Measurements from ENCODE around the gene IWS1.
"Not testable (repeated sequence)": the region's sequence is repeated elsewhere in the genome, so short reads cannot be mapped to it uniquely, and the experiment has no call there.

Gene IWS1

DNA sequence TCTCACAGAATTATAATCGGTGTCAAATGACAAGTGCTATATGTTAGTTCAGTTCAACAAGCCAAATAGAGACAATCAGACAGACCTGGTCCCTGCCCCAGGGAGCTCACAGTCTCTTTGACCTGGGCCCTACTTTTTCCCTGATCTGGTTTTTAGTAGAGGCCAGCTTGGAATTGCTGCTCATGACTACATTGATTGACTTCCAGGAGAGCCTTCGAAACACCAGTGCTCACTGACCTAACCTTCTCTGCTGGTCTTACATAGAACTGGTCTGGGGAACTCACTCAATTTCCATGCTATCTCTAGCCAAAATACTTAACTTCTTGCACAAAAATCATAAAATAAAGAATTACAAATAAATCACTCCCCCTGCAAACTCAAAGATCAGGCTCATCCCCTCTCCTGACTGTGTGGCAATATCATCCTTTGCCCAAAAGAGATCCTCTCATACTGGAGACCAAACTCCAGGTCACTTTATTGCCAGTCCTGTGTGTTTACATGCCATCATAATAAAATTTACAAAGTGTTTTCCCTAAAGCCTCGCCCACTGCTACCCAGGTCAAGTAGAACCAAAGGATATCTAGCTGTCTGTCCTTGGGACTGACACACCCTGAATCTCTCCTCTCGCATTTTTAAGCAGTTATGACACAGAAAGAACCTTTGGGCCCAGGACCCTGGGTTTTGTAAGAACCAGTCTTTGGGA is 54.9 kb downstream of the IWS1 start:
- ATAC-seq: no peak
- peaks cover 9% of the 10 kb centered on the region for H3K9me3 Mint-ChIP-seq
- no peaks in the 10 kb centered on the region for H3K4me1 Mint-ChIP-seq
- H3K27ac Mint-ChIP-seq: no peak overlapping the region
- H3K4me3 Mint-ChIP-seq: no peak overlapping the region
- no peaks in the 10 kb centered on the region for H3K27me3 Mint-ChIP-seq
- peaks cover 56% of the 10 kb centered on the region for H3K36me3 Mint-ChIP-seq

GRCh38 chr2:127469974-127470373 is 56.3 kb downstream of the IWS1 start:
- Mint-ChIP-seq H3K27me3 (no peaks in the 10 kb centered on the region), H3K4me3 (no peak overlapping the region), H3K9me3 (peaks cover 3% of the 10 kb centered on the region), H3K36me3 (peaks cover 54% of the 10 kb centered on the region), H3K4me1 (no peaks in the 10 kb centered on the region), H3K27ac (no peak overlapping the region)
- no peak for ATAC-seq

DNA sequence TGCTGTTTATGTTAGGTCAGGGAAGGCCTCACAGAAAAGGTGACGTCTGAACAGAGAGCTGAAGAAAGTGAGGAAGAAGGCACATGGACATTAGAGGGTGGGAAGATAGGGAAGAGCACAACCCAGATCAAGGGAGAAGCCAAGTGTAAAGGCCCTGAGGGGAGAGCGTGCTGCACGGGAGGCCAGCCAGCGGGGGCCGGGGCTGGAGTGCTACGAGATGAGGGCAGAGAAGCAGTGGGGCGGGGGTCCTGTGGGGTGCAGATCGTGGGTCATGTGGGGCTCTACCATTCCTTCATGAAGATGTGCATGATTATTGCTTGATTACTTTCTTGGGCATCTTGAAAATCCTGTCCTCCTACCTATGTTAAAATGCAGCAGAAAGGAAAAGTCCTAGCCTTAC is 57.2 kb downstream of the IWS1 start:
- peaks cover 48% of the 10 kb centered on the region for H3K36me3 Mint-ChIP-seq

DNA sequence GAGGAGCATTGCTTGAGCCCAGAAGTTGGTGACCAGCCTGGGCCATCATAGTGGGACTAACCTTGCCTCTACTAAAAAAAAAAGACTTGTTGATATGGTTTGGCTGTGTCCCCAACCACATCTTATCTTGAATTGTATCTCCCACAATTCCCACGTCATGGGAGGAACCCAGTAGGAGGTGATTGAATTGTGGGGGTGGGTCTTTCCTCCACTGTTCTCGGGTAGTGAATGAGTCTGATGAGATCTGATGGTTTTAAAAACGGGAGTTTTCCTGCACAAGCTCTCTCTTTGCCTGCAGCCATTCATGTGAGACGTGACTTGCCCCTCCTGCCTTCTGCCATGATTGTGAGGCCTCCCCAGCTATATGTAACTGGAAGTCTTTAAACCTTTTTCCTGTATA is 61.0 kb downstream of the IWS1 start:
- H3K27me3 Mint-ChIP-seq: no peaks in the 10 kb centered on the region
- no peaks in the 10 kb centered on the region for H3K9me3 Mint-ChIP-seq
- H3K36me3 Mint-ChIP-seq: peaks cover 59% of the 10 kb centered on the region
- no peak overlapping the region for H3K4me3 Mint-ChIP-seq
- no peak overlapping the region for H3K27ac Mint-ChIP-seq
- no peaks in the 10 kb centered on the region for H3K4me1 Mint-ChIP-seq
- no peak for ATAC-seq

More for the DNA sequence above, 57.2 kb downstream of the IWS1 start:
- Mint-ChIP-seq H3K4me1 (no peaks in the 10 kb centered on the region), H3K4me3 (no peak overlapping the region), H3K27ac (no peak overlapping the region), H3K27me3 (no peaks in the 10 kb centered on the region), H3K9me3 (no peaks in the 10 kb centered on the region)
- ATAC-seq: no peak

DNA sequence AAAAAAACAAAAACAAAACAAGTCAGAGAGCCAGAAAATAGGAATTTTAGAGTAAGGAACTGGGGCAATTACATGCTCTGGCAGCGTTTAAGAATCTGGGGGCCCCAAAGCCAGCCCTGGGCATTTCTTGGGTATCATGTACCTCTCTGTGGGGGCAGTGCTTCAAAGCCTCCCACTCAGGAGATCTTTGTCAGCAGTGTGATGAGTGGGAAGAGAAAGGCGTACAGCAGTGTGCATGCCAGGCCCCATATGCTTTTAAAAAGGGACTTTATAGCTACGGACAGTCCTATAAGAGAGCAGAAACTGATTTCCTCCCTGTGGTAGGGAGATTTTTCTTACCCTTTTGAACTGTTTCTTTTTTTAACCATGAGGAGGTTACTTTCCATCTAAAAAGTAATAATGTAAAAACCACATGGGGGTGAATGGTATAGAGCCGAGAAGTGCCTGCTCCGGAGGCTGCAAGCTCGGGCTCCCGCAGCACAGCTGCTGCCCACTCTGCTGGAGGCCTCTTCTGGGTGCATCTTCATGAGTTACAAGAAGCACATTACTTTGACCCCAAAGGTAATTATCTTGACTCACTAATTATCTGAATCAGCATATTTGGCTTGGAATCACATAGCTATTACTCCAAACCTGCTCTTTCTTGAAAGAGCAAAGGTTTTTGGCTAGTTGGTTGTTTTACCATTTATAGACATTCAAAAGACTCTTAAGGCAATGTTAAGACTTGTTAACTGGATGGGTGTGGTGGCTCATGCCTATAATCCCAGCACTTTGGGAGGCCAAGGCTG is 61.6 kb downstream of the IWS1 start:
- no peak overlapping the region for H3K27ac Mint-ChIP-seq
- no peak overlapping the region for H3K4me3 Mint-ChIP-seq
- no peak for ATAC-seq
- no peaks in the 10 kb centered on the region for H3K4me1 Mint-ChIP-seq
- H3K36me3 Mint-ChIP-seq: peaks cover 53% of the 10 kb centered on the region
- no peaks in the 10 kb centered on the region for H3K9me3 Mint-ChIP-seq
- no peaks in the 10 kb centered on the region for H3K27me3 Mint-ChIP-seq

GRCh38 chr2:127463155-127463991 is 62.9 kb downstream of the IWS1 start:
- Mint-ChIP-seq H3K27ac (no peak overlapping the region), H3K36me3 (peaks cover 45% of the 10 kb centered on the region), H3K27me3 (no peaks in the 10 kb centered on the region)

DNA sequence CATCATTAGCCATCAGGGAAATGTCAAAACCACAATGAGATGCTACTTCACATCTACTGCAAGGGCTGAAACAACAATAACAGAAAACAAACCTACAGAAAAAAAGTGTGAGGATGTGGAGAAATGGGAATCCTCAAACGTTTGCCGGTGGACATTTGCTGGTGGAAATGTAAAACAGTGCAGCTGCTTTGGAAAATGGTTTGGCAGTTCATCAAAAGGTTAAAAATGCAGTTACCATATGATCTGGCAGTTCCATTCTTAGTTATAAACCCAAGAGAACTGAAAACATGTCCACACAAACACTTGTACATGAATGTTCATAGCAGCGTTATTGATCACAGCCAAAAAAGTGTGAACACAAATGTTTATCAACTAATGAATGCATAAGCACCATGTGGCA is 63.8 kb downstream of the IWS1 start:
- H3K36me3 Mint-ChIP-seq: peaks cover 46% of the 10 kb centered on the region
- no peak overlapping the region for H3K4me3 Mint-ChIP-seq
- H3K4me1 Mint-ChIP-seq: peaks cover 10% of the 10 kb centered on the region
- H3K27ac Mint-ChIP-seq: no peak overlapping the region
- H3K9me3 Mint-ChIP-seq: no peaks in the 10 kb centered on the region
- ATAC-seq: no peak
- no peaks in the 10 kb centered on the region for H3K27me3 Mint-ChIP-seq

More at GRCh38 chr2:127463155-127463991, 62.9 kb downstream of the IWS1 start:
- H3K4me1 Mint-ChIP-seq: peaks cover 1% of the 10 kb centered on the region
- no peaks in the 10 kb centered on the region for H3K9me3 Mint-ChIP-seq
- no peak overlapping the region for H3K4me3 Mint-ChIP-seq
- no peak for ATAC-seq

- no peak for ATAC-seq
- H3K9me3 Mint-ChIP-seq: no peaks in the 10 kb centered on the region
- no peak overlapping the region for H3K27ac Mint-ChIP-seq
- no peaks in the 10 kb centered on the region for H3K27me3 Mint-ChIP-seq
- H3K4me1 Mint-ChIP-seq: peaks cover 13% of the 10 kb centered on the region
- H3K36me3 Mint-ChIP-seq: peaks cover 46% of the 10 kb centered on the region
- H3K4me3 Mint-ChIP-seq: no peak overlapping the region
Observed at GRCh38 chr2:127456960-127457359, 69.3 kb downstream of the IWS1 start.

DNA sequence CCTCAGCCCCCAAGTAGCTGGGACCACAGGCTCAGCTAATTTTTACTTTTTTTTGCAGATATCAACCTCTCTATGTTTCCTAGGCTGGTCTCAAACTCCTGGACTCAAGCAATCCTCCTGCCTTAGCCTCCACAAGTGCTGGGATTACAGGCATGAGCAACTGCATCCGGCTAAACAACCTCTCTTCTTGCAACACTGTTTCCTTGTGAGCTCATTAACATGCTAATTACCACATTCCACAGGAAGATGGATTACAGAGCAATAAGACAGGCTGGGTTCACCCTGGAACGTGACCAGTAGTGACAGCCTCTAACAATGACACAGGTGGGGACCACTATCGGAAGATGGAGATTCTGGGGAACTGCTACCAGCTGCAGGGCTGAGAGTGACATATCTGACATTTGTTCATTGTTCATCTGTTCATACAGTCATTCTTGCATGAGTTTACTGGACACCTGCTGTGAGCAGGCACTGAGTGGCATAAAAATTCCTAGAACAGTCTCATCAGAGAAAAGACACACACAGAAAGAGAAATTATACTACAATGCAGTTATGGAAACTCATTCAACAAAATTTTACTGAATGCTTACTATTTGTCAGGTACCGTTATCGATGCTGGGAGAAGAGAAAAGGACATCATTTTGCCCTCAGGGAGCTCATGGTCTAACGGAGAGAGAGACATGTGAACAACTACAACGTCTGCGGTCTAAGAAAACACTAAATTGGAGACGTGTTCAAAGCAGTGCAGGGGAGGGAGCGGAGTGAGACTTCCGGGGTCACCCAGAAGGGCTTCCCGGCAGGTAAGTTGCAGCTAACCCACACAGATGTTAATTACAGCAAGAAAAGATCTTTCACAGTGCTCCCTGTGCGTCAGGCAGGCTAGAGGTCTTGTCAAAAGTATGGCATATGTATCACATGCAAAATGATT is 70.5 kb downstream of the IWS1 start:
- Mint-ChIP-seq H3K27ac (no peak overlapping the region), H3K27me3 (no peaks in the 10 kb centered on the region), H3K4me3 (no peak overlapping the region), H3K36me3 (peaks cover 42% of the 10 kb centered on the region), H3K4me1 (peaks cover 13% of the 10 kb centered on the region), H3K9me3 (no peaks in the 10 kb centered on the region)
- ATAC-seq: no peak

GRCh38 chr2:127454595-127455565 is 71.4 kb downstream of the IWS1 start:
- peaks cover 48% of the 10 kb centered on the region for H3K36me3 Mint-ChIP-seq
- H3K4me1 Mint-ChIP-seq: peaks cover 13% of the 10 kb centered on the region
- no peaks in the 10 kb centered on the region for H3K27me3 Mint-ChIP-seq
- H3K27ac Mint-ChIP-seq: no peak overlapping the region
- H3K4me3 Mint-ChIP-seq: no peak overlapping the region
- no peaks in the 10 kb centered on the region for H3K9me3 Mint-ChIP-seq
- ATAC-seq: no peak

DNA sequence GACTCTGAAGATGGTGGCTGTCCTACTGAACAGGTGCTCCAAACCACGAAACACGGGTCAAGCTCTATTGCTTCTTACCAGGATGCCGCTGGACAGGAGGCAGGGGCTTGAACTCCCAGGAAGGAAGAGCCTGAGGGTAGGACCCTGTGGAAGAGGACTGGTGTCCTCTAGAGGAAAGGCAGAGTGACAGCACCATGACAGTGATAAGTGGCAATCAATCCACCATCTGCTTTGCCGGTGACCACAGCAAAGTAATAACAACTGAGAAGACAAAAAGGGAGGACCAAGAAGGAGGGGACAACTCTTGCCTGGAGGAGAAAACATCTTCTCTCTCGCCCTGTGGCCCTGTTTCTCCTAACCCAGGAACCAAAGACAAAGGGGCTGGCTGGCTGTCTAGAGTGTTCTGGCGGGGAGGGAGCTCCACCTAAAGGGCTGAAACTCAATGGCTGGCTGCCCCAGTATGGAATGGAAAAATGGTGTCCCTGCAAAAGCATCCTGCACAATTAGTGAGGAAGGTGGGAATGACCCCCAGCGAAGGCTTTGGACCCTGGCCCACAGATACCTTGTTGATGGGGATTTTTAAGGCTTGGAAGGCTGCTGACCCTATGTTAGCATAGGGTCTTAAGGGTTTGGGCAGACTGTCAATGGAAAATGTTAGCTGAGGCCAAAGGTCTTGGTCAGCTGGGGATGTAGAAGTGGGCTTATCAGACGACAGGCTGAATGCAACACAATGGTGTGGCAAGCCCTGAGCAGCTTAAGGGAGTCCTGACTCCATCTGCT is 72.7 kb downstream of the IWS1 start:
- H3K4me1 Mint-ChIP-seq: peaks cover 13% of the 10 kb centered on the region
- no peaks in the 10 kb centered on the region for H3K9me3 Mint-ChIP-seq
- no peak overlapping the region for H3K27ac Mint-ChIP-seq
- no peak overlapping the region for H3K4me3 Mint-ChIP-seq
- no peaks in the 10 kb centered on the region for H3K27me3 Mint-ChIP-seq
- H3K36me3 Mint-ChIP-seq: peaks cover 56% of the 10 kb centered on the region
- no peak for ATAC-seq

DNA sequence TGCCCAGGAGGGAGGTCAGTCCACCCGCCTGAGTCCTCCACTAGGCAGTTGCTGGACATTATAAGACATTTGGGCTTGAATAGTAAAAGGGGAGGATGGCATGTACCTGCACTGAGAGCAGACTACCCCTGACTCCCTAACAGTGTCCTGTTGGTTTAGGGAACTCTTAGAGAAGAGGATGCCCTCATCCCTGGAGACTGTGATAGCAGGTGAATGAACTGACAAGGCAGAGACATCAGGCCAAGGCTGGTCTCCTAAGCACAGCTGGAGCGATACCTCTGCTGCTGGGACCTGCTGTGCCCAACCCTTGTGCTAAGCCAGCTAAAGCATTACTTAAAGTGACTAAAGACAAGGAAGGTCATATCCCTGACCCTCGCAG is 73.3 kb downstream of the IWS1 start:
- no peak for ATAC-seq
- Mint-ChIP-seq H3K27ac (no peak overlapping the region), H3K4me3 (no peak overlapping the region), H3K9me3 (no peaks in the 10 kb centered on the region), H3K4me1 (peaks cover 8% of the 10 kb centered on the region), H3K36me3 (peaks cover 56% of the 10 kb centered on the region), H3K27me3 (peaks cover 2% of the 10 kb centered on the region)

DNA sequence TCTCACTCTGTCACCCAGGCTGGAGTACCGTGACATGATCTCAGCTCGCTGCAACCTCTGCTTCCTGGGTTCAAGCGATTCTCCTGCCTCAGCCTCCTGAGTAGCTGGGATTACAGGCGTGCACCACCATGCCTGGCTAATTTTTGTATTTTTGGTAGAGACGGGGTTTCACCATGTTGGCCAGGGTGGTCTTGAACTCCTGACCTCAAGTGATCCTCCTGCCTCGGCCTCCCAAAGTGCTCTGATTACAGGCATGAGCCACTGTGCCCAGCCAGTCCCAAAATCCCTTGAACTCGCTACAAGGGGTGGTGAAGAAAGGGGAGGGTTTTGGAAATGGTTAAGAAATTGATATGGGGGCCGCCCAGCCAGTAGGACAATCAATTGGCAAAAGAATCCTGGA is 73.9 kb downstream of the IWS1 start:
- H3K27ac Mint-ChIP-seq, H3K27me3 Mint-ChIP-seq, H3K4me1 Mint-ChIP-seq, H3K4me3 Mint-ChIP-seq, H3K9me3 Mint-ChIP-seq, ATAC-seq: not testable (repeated sequence)
- peaks cover 56% of the 10 kb centered on the region for H3K36me3 Mint-ChIP-seq
